SK-N-SH (cell line): ENCODE results near the gene TAF5L. TPM values are rescaled to one million over a fixed set of nuclear protein-coding genes. Genes with fewer than 3 reads are reported as not detected.
A peak's percentile ranks its signal among the peaks of the same experiment; 100 is the strongest.

Experiments used
- CTCF ChIA-PET: fragments of 300-600, 350-600 bp; formaldehyde crosslinking; extraction: SDS; loops from one replicate; lab custom pipeline; 2021; lab: Yijun Ruan, JAX
- POLR2A ChIA-PET: fragments of 350-600 bp; sonication (Branson Sonifier 250); formaldehyde crosslinking; extraction: SDS; loops from one replicate; lab custom pipeline; 2020; ENCODE audit warnings: antibody characterized with exemption, inconsistent platforms; lab: Yijun Ruan, JAX
- DNase-seq: peaks from one replicate; pipeline ENCODE4 v3.0.0; 2012
- H2AFZ ChIP-seq: fragments of 200-600 bp; sonication (generic); 2 replicates; pipeline ENCODE4 v1.8.1; 2016; ENCODE audit warnings: antibody characterized with exemption, mild to moderate bottlenecking, low read depth
- H3F3A ChIP-seq: fragments of 200-600 bp; sonication (generic); replicated peaks from 2 replicates; pipeline ENCODE3; 2016; ENCODE audit warnings: antibody characterized with exemption, mild to moderate bottlenecking; ENCODE audit not compliant: insufficient read depth
- H3K27ac ChIP-seq, 2 experiments: fragments of 200-500 bp in 1 of 2; fragments of 200-600 bp in 1 of 2; sonication (Bioruptor generic) in 1 of 2; sonication (generic), shearing (Covaris generic) in 1 of 2; 2 replicates each; pipeline versions ENCODE4 v1.5.1 to v1.6.1; 2014 to 2016; ENCODE audit warnings: low read depth in 2 of 2, inconsistent platforms in 1 of 2, low read length in 1 of 2, mild to moderate bottlenecking in 1 of 2, mixed read lengths in 1 of 2
- H3K27me3 ChIP-seq: fragments of 200-600 bp; sonication (generic), shearing (Covaris generic); 2 replicates; pipeline ENCODE4 v1.6.1; 2016; ENCODE audit warnings: mixed run types; ENCODE audit not compliant: insufficient read depth
- H3K36me3 ChIP-seq, 2 experiments: fragments of 200-500 bp in 1 of 2; fragments of 200-600 bp in 1 of 2; sonication (Bioruptor generic) in 1 of 2; sonication (generic) in 1 of 2; replicated peaks in 1 of 2; 2 replicates each; pipeline versions ENCODE3 to v1.5.1; 2014 to 2016; ENCODE audit warnings: low read length in 1 of 2, mild to moderate bottlenecking in 1 of 2; ENCODE audit not compliant: insufficient read depth in 2 of 2, control insufficient read depth in 1 of 2
- H3K4me1 ChIP-seq, 2 experiments: fragments of 200-500 bp in 1 of 2; fragments of 200-600 bp in 1 of 2; sonication (Bioruptor generic) in 1 of 2; sonication (generic), shearing (Covaris generic) in 1 of 2; 2 replicates each; pipeline versions ENCODE4 v1.5.1 to v1.6.1; 2014 to 2016; ENCODE audit warnings: low read depth in 1 of 2, low read length in 1 of 2, mixed run types in 1 of 2; ENCODE audit not compliant: insufficient read depth in 2 of 2, control insufficient read depth in 1 of 2
- H3K4me2 ChIP-seq: fragments of 200-600 bp; sonication (generic), shearing (Covaris generic); 2 replicates; pipeline ENCODE4 v1.6.1; 2017; ENCODE audit warnings: mixed run types
- H3K4me3 ChIP-seq, 2 experiments: fragments of 200-500 bp in 1 of 2; fragments of 200-600 bp in 1 of 2; sonication (Bioruptor generic) in 1 of 2; sonication (generic), shearing (Covaris generic) in 1 of 2; 2 replicates each; pipeline versions ENCODE4 v1.5.1 to v1.8.1; 2014 to 2016; ENCODE audit warnings: low read depth in 2 of 2, inconsistent platforms in 1 of 2, low read length in 1 of 2, mild to moderate bottlenecking in 1 of 2, mixed read lengths in 1 of 2, moderate library complexity in 1 of 2
- H3K79me2 ChIP-seq: fragments of 200-600 bp; sonication (generic); 2 replicates; pipeline ENCODE4 v1.8.1; 2017; ENCODE audit warnings: mild to moderate bottlenecking; ENCODE audit not compliant: insufficient read depth
- H3K9ac ChIP-seq: fragments of 200-600 bp; sonication (generic); 2 replicates; pipeline ENCODE4 v1.6.1; 2017; ENCODE audit warnings: mixed run types
- H3K9me2 ChIP-seq: fragments of 200-600 bp; sonication (generic); 2 replicates; pipeline ENCODE4 v1.6.1; 2017; ENCODE audit warnings: mixed run types
- H3K9me3 ChIP-seq: fragments of 200-600 bp; sonication (generic); 2 replicates; pipeline ENCODE4 v1.6.1; 2017; ENCODE audit warnings: mixed run types, mild to moderate bottlenecking, moderate library complexity
- H4K20me1 ChIP-seq: fragments of 200-600 bp; sonication (generic); 2 replicates; pipeline ENCODE4 v1.6.1; 2017; ENCODE audit warnings: mild to moderate bottlenecking, mixed run types; ENCODE audit not compliant: insufficient read depth
- CHD2 ChIP-seq: fragments of 150-350 bp; IDR thresholded peaks from 2 replicates; pipeline ENCODE4 v1.6.1; 2018; ENCODE audit warnings: low read length; ENCODE audit not compliant: partially characterized antibody
- CTCF ChIP-seq: fragments of 200-600 bp; sonication (generic); IDR thresholded peaks from 2 replicates; pipeline ENCODE4 v1.6.1; 2017; ENCODE audit warnings: antibody characterized with exemption, mild to moderate bottlenecking, moderate library complexity
- ELF1 ChIP-seq: IDR thresholded peaks from 2 replicates; pipeline ENCODE4 v1.4.0; 2012
- EZH2phosphoT487 ChIP-seq: fragments of 200-600 bp; sonication (generic); IDR thresholded peaks from 2 replicates; pipeline ENCODE4 v1.6.1; 2017; ENCODE audit warnings: low read depth, mixed run types, mild to moderate bottlenecking, antibody characterized with exemption, moderate library complexity, borderline replicate concordance
- FOSL2 ChIP-seq: IDR thresholded peaks from 2 replicates; pipeline ENCODE4 v1.4.0; 2012; ENCODE audit warnings: low read depth, mild to moderate bottlenecking, moderate library complexity, borderline replicate concordance
- FOXM1 ChIP-seq: IDR thresholded peaks from 2 replicates; pipeline ENCODE4 v1.4.0; 2012; ENCODE audit warnings: low read depth, mild to moderate bottlenecking
- GABPA ChIP-seq: IDR thresholded peaks from 2 replicates; pipeline ENCODE4 v1.4.0; 2012; ENCODE audit warnings: low read depth, mild to moderate bottlenecking
- GATA2 ChIP-seq: sonication (generic); formaldehyde crosslinking; IDR thresholded peaks from 2 replicates; pipeline ENCODE4 v1.5.0; 2020; ENCODE audit warnings: mild to moderate bottlenecking, missing genetic modification reagents
- JUND ChIP-seq: IDR thresholded peaks from 2 replicates; pipeline ENCODE4 v1.4.0; 2012
- MAX ChIP-seq: IDR thresholded peaks from 2 replicates; pipeline ENCODE4 v1.4.0; 2012; ENCODE audit warnings: low read depth
- MEF2A ChIP-seq: IDR thresholded peaks from 2 replicates; pipeline ENCODE4 v1.4.0; 2012; ENCODE audit warnings: low read depth, borderline replicate concordance
- NRF1 ChIP-seq: IDR thresholded peaks from 2 replicates; pipeline ENCODE4 v1.6.1; 2012; ENCODE audit warnings: low read depth, mild to moderate bottlenecking, low read length
- PBX3 ChIP-seq: IDR thresholded peaks from 2 replicates; pipeline ENCODE4; 2012
- POLR2AphosphoS5 ChIP-seq: IDR thresholded peaks from 2 replicates; pipeline ENCODE4 v1.6.1; 2012; ENCODE audit warnings: low read depth, low read length
- RCOR1 ChIP-seq: fragments of 150-350 bp; IDR thresholded peaks from 2 replicates; pipeline ENCODE4 v1.6.1; 2017; ENCODE audit warnings: antibody characterized with exemption, low read length
- REST ChIP-seq: IDR thresholded peaks from 2 replicates; pipeline ENCODE4 v1.6.1; 2012; ENCODE audit warnings: mild to moderate bottlenecking, low read depth, low read length, moderate library complexity
- RFX5 ChIP-seq: IDR thresholded peaks from 2 replicates; pipeline ENCODE4 v1.6.1; 2012; ENCODE audit warnings: mild to moderate bottlenecking, improper control_type of control experiment, low read length
- RXRA ChIP-seq: IDR thresholded peaks from 2 replicates; pipeline ENCODE4 v1.4.0; 2012; ENCODE audit warnings: low read depth, mild to moderate bottlenecking, borderline replicate concordance
- SMC3 ChIP-seq: IDR thresholded peaks from 2 replicates; pipeline ENCODE4 v1.6.1; 2012; ENCODE audit warnings: low read depth, low read length, improper control_type of control experiment
- TAF1 ChIP-seq: IDR thresholded peaks from 2 replicates; pipeline ENCODE4 v1.6.1; 2012; ENCODE audit warnings: low read depth, mild to moderate bottlenecking, low read length, moderate library complexity, borderline replicate concordance
- TCF12 ChIP-seq: IDR thresholded peaks from 2 replicates; pipeline ENCODE4 v1.4.0; 2012
- TEAD4 ChIP-seq: IDR thresholded peaks from 2 replicates; pipeline ENCODE4 v1.4.0; 2012; ENCODE audit warnings: mild to moderate bottlenecking, borderline replicate concordance; ENCODE audit not compliant: insufficient read depth
- USF1 ChIP-seq: IDR thresholded peaks from 2 replicates; pipeline ENCODE4 v1.4.0; 2012; ENCODE audit warnings: low read depth, borderline replicate concordance
- ZBTB33 ChIP-seq: IDR thresholded peaks from 2 replicates; pipeline ENCODE4 v1.4.0; 2012; ENCODE audit warnings: low read depth, borderline replicate concordance
- WGBS: methylation state at CpG from one replicate; pipeline ENCODE4 v1.1.6; 2017; ENCODE audit warnings: low lambda C conversion rate; 5-methylcytosine and 5-hydroxymethylcytosine counted together
- polyA plus RNA-seq, 3 experiments: library from polyadenylated mRNA; depleted of rRNA; stranded (reverse); fragments of >200 nt; gene quantifications; 2 replicates each; pipeline ENCODE4 v1.2.3, GENCODE V29; 2012

TAF5L gene
- polyA plus RNA-seq, 1 of the 3 experiments (the other 2 are of a cell fraction), result 17.1 TPM

GRCh38 chr1:229621663-229622062, 4.3 kb downstream of the TAF5L start:
- Histone ChIP-seq H3K4me3 (no peak overlapping the region), H3K36me3 (no peaks in the 10 kb centered on the region), H3K9ac (no peak overlapping the region), H3F3A (no peaks in the 10 kb centered on the region), H3K79me2 (peaks cover 93% of the 10 kb centered on the region), H3K27ac (0 out of 4 replicates have a peak overlapping the region, but pooled peaks of 1 of the 2 experiments have one; percentile 3), H2AFZ (no peak overlapping the region), H4K20me1 (peaks cover 66% of the 10 kb centered on the region), H3K9me3 (no peaks in the 10 kb centered on the region)
- ChIA-PET CTCF (interaction anchor here (1.4 to 3.7 kb wide), 2 partner anchors 18 to 63 kb away, joined by 3 to 13 read pairs; partner anchors contain the start of gene ABCB10), POLR2A (no interaction called here)
- DNase-seq, result no peak
- TF ChIP-seq CTCF (no peak), USF1 (no peak), TAF1 (no peak), POLR2AphosphoS5 (no peak), SMC3 (no peak), TEAD4 (no peak), FOSL2 (peak; percentile 52; the same call in 1 of the 2 replicates), TCF12 (peak; percentile 70), RCOR1 (no peak), RFX5 (no peak), RXRA (no peak), ZBTB33 (no peak), REST (no peak), JUND (peak; percentile 45), NRF1 (no peak), MEF2A (no peak), MAX (no peak), GABPA (no peak), PBX3 (peak; percentile 23; the same call in 1 of the 2 replicates), CHD2 (no peak), EZH2phosphoT487 (no peak), ELF1 (no peak), FOXM1 (no peak), GATA2 (no peak)
- TF ChIP-seq, all 33 proteins: peak for 4
- 34% methylated on average over 2 of the region's 2 CpGs for WGBS
- H3K4me1 ChIP-seq, result peaks cover 0 to 13% of the 10 kb centered on the region in 2 experiments; a peak in 3 of 4 replicates
- no peaks in the 10 kb centered on the region for H3K27me3 ChIP-seq
- no peaks in the 10 kb centered on the region for H3K9me2 ChIP-seq
- H3K4me2 ChIP-seq, result no peak overlapping the region
